ENCODE measurements around the gene HOATZ. TPM values are rescaled to one million over a fixed set of nuclear protein-coding genes. Genes with fewer than 3 reads are reported as not detected.

HOATZ gene
- total RNA-seq (not detected), total RNA-seq (0 to 0.07 (median 0) reads per million in 29 experiments)
- not detected for total RNA-seq (2013)

DNA sequence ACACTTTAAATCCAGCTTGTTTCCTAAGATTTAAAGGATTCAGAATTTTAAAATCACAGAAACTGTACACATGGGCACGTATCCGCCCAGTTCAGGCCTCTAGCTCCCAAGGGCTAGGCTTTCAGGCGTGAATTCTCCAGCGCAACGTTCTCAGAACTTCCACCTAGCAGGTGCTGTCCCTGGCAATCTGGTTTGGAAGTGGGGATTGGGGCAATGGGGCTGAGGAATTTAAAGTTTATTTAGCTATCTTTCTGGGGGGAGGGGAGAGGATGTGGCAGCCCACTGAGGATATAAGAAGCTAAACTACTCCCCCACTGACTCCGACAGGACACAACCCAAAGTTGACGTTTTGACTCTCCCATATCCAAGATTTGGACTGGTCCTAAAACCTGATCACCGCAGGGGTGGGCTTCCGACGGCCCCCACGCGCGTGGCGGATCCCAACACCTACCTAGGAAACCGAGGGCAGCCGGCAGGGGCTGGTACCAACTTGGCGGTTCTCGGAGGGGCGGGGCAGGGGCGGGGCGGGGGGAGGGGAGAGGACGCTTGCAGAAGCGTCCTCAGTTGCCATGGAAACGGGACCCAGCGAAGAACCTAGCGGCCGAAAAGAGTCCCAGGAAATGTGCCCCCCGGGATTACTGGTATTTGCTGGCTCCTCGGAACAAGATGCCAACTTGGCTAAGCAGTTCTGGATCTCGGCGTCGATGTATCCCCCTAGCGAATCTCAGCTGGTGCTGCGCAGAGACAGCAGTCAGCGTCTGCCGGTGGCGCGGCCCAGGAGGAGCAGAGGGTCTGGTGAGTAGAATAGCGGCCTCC lies at the start of gene HOATZ:
HOATZ (plus strand) TSS at position 563 of the 816 bp plus-strand sequence; CDS start at position 570, 7 bp downstream.
- Mint-ChIP-seq H3K4me1 (peaks cover 0 to 16% (median 14%) of the 10 kb centered on the region in 3 donors), H3K27ac (peak within 1 kb of the TSS in 1 of 2 donors; percentile 46), H3K9me3 (no peaks in the 10 kb centered on the region), H3K4me3 (peak within 1 kb of the TSS in 2 of 3 donors; percentile 44 to 62), H3K36me3 (peaks cover 3% of the 10 kb centered on the region), H3K27me3 (peaks cover 26 to 49% of the 10 kb centered on the region in 2 donors)
- Histone ChIP-seq H3K4me3 (ENCODE audit: control insufficient read depth in 1 of 2, extremely low read depth in 1 of 2, low read length in 1 of 2) (peak within 1 kb of the TSS in 1 of 2 donors; percentile 54), H3K9me3 (no peaks in the 10 kb centered on the region), H3K36me3 (ENCODE audit: control insufficient read depth in 2 of 2, extremely low read depth in 1 of 2, insufficient read depth in 1 of 2, low read length in 1 of 2) (no peaks in the 10 kb centered on the region), H3K4me1 (ENCODE audit: control insufficient read depth in 1 of 2, extremely low read depth in 1 of 2, insufficient read depth in 2 of 2, low read length in 2 of 2) (peaks cover 13 to 14% of the 10 kb centered on the region in 2 experiments), H3K27me3 (replicated peaks in 1 of 2; ENCODE audit: control insufficient read depth in 2 of 2, extremely low read depth in 1 of 2, insufficient read depth in 2 of 2, low read length in 1 of 2) (peaks cover 13 to 24% of the 10 kb centered on the region in 2 experiments), H3K27ac (ENCODE audit: low read length) (no peak within 1 kb of the TSS)
- WGBS (ENCODE audit: insufficient coverage): 30% methylated on average over 18 of the region's 39 CpGs
- DNase-seq: peak in 5 of 35 experiments; percentile 4 to 37 (median 14)
- CTCF ChIA-PET: interaction anchor here in 1 of 2 donors (0.5 to 1.1 kb wide), 3 partner anchors 24 to 231 kb away, joined by 3 read pairs; no protein-coding TSS in a partner anchor
- peak in 3 of 4 experiments; percentile 17 to 53 (median 29) for ATAC-seq (replicated peaks in 1 of 4)
- POLR2A ChIA-PET: no interaction called here

GRCh38 chr11:111465400-111465799 lies 49.2 kb upstream of the HOATZ start:
- no peak overlapping the region for H3K27ac Mint-ChIP-seq
- no peaks in the 10 kb centered on the region for H3K4me1 Mint-ChIP-seq
- Histone ChIP-seq H3K4me1 (ENCODE audit: control insufficient read depth in 1 of 2, extremely low read depth in 1 of 2, insufficient read depth in 2 of 2, low read length in 2 of 2) (no peaks in the 10 kb centered on the region), H3K36me3 (ENCODE audit: control insufficient read depth in 2 of 2, extremely low read depth in 1 of 2, insufficient read depth in 1 of 2, low read length in 1 of 2) (no peaks in the 10 kb centered on the region), H3K27ac (ENCODE audit: low read length) (no peak overlapping the region), H3K9me3 (no peaks in the 10 kb centered on the region), H3K27me3 (replicated peaks in 1 of 2; ENCODE audit: control insufficient read depth in 2 of 2, extremely low read depth in 1 of 2, insufficient read depth in 2 of 2, low read length in 1 of 2) (peaks cover 0 to 25% of the 10 kb centered on the region in 2 experiments), H3K4me3 (ENCODE audit: control insufficient read depth in 1 of 2, extremely low read depth in 1 of 2, low read length in 1 of 2) (no peak overlapping the region)
- peaks cover 4 to 21% of the 10 kb centered on the region in 2 donors for H3K27me3 Mint-ChIP-seq
- H3K4me3 Mint-ChIP-seq: no peak overlapping the region
- ATAC-seq (replicated peaks in 1 of 4) (no peak), DNase-seq (no peak)
- CTCF ChIA-PET: no interaction called here
- POLR2A ChIA-PET: no interaction called here
- 83% methylated on average over 1 of the region's 1 CpG for whole genome bisulfite sequencing (ENCODE audit: insufficient coverage)
- H3K9me3 Mint-ChIP-seq: no peaks in the 10 kb centered on the region
- no peaks in the 10 kb centered on the region for H3K36me3 Mint-ChIP-seq

DNA sequence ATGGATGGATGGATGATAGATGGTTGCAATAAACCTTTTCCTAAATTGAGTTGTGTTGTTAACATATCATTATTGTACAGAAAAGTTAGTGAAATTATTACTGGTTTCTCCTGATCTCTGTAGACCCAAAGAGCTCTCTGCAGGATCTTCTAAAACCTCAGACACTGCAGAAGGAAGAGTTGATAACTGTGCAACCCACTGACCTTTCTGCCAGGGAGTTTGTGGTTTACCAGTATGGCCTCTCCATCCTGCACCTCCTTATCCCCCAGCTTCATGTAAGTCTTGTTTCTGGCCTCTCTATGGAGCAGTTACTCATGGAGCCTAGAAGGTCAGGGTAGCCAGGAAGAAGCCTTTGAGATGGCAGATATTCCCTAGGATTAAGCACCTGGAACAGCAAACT lies 48.0 kb upstream of the HOATZ start:
- Histone ChIP-seq H3K4me3 (ENCODE audit: control insufficient read depth in 1 of 2, extremely low read depth in 1 of 2, low read length in 1 of 2) (no peak overlapping the region), H3K36me3 (ENCODE audit: control insufficient read depth in 2 of 2, extremely low read depth in 1 of 2, insufficient read depth in 1 of 2, low read length in 1 of 2) (no peaks in the 10 kb centered on the region), H3K9me3 (no peaks in the 10 kb centered on the region), H3K27me3 (replicated peaks in 1 of 2; ENCODE audit: control insufficient read depth in 2 of 2, extremely low read depth in 1 of 2, insufficient read depth in 2 of 2, low read length in 1 of 2) (peaks cover 0 to 22% of the 10 kb centered on the region in 2 experiments), H3K27ac (ENCODE audit: low read length) (no peak overlapping the region), H3K4me1 (ENCODE audit: control insufficient read depth in 1 of 2, extremely low read depth in 1 of 2, insufficient read depth in 2 of 2, low read length in 2 of 2) (no peaks in the 10 kb centered on the region)
- Mint-ChIP-seq H3K9me3 (no peaks in the 10 kb centered on the region), H3K36me3 (no peaks in the 10 kb centered on the region), H3K4me1 (no peaks in the 10 kb centered on the region), H3K27ac (no peak overlapping the region), H3K27me3 (peaks cover 0 to 12% of the 10 kb centered on the region in 2 donors), H3K4me3 (no peak overlapping the region)
- POLR2A ChIA-PET: no interaction called here
- CTCF ChIA-PET: no interaction called here
- ATAC-seq (replicated peaks in 1 of 4): no peak
- no peak for DNase-seq

GRCh38 chr11:111469200-111469599 lies 45.4 kb upstream of the HOATZ start:
- H3K27ac ChIP-seq (ENCODE audit: low read length): no peak overlapping the region
- Mint-ChIP-seq H3K4me1 (no peaks in the 10 kb centered on the region), H3K27me3 (peaks cover 0 to 8% of the 10 kb centered on the region in 2 donors), H3K9me3 (no peaks in the 10 kb centered on the region), H3K4me3 (no peak overlapping the region), H3K27ac (no peak overlapping the region), H3K36me3 (no peaks in the 10 kb centered on the region)
- DNase-seq: no peak
- 26% methylated on average over 4 of the region's 4 CpGs for WGBS (ENCODE audit: insufficient coverage)
- H3K36me3 ChIP-seq (ENCODE audit: control insufficient read depth in 2 of 2, extremely low read depth in 1 of 2, insufficient read depth in 1 of 2, low read length in 1 of 2): no peaks in the 10 kb centered on the region
- H3K27me3 ChIP-seq (replicated peaks in 1 of 2; ENCODE audit: control insufficient read depth in 2 of 2, extremely low read depth in 1 of 2, insufficient read depth in 2 of 2, low read length in 1 of 2): peaks cover 0 to 6% of the 10 kb centered on the region in 2 experiments
- H3K9me3 ChIP-seq: no peaks in the 10 kb centered on the region
- ChIA-PET POLR2A (interaction anchor here in 1 of 2 donors (0.9 kb wide), 1 partner anchor 108 kb away, joined by 3 read pairs; no protein-coding TSS in a partner anchor), CTCF (no interaction called here)
- no peak for ATAC-seq (replicated peaks in 1 of 4)
- no peaks in the 10 kb centered on the region for H3K4me1 ChIP-seq (ENCODE audit: control insufficient read depth in 1 of 2, extremely low read depth in 1 of 2, insufficient read depth in 2 of 2, low read length in 2 of 2)
- H3K4me3 ChIP-seq (ENCODE audit: control insufficient read depth in 1 of 2, extremely low read depth in 1 of 2, low read length in 1 of 2): no peak overlapping the region

- Histone ChIP-seq H3K27ac (ENCODE audit: low read length) (no peak overlapping the region), H3K36me3 (ENCODE audit: control insufficient read depth in 2 of 2, extremely low read depth in 1 of 2, insufficient read depth in 1 of 2, low read length in 1 of 2) (no peaks in the 10 kb centered on the region), H3K4me3 (ENCODE audit: control insufficient read depth in 1 of 2, extremely low read depth in 1 of 2, low read length in 1 of 2) (no peak overlapping the region), H3K9me3 (no peaks in the 10 kb centered on the region), H3K27me3 (replicated peaks in 1 of 2; ENCODE audit: control insufficient read depth in 2 of 2, extremely low read depth in 1 of 2, insufficient read depth in 2 of 2, low read length in 1 of 2) (peaks cover 0 to 6% of the 10 kb centered on the region in 2 experiments), H3K4me1 (ENCODE audit: control insufficient read depth in 1 of 2, extremely low read depth in 1 of 2, insufficient read depth in 2 of 2, low read length in 2 of 2) (no peaks in the 10 kb centered on the region)
- Mint-ChIP-seq H3K4me3 (no peak overlapping the region), H3K4me1 (no peaks in the 10 kb centered on the region), H3K27me3 (peaks cover 4 to 11% of the 10 kb centered on the region in 2 donors), H3K9me3 (no peaks in the 10 kb centered on the region), H3K36me3 (no peaks in the 10 kb centered on the region), H3K27ac (no peak overlapping the region)
- no peak for DNase-seq
- CTCF ChIA-PET: no interaction called here
- POLR2A ChIA-PET: no interaction called here
- no CpG with 5 or more reads among the region's 1 CpG for WGBS (ENCODE audit: insufficient coverage)
- no peak for ATAC-seq (replicated peaks in 1 of 4)
Measured at GRCh38 chr11:111472228-111472627, 42.4 kb upstream of the HOATZ start.

- no peaks in the 10 kb centered on the region for H3K4me1 Mint-ChIP-seq
- ChIA-PET CTCF (no interaction called here), POLR2A (no interaction called here)
- ATAC-seq (replicated peaks in 1 of 4): no peak
- H3K4me3 Mint-ChIP-seq: no peak overlapping the region
- no peak overlapping the region for H3K27ac ChIP-seq (ENCODE audit: low read length)
- no peak overlapping the region for H3K27ac Mint-ChIP-seq
- H3K4me1 ChIP-seq (ENCODE audit: control insufficient read depth in 1 of 2, extremely low read depth in 1 of 2, insufficient read depth in 2 of 2, low read length in 2 of 2): no peaks in the 10 kb centered on the region
- peaks cover 0 to 2% of the 10 kb centered on the region in 2 experiments for H3K27me3 ChIP-seq (replicated peaks in 1 of 2; ENCODE audit: control insufficient read depth in 2 of 2, extremely low read depth in 1 of 2, insufficient read depth in 2 of 2, low read length in 1 of 2)
- DNase-seq: no peak
- H3K27me3 Mint-ChIP-seq: peaks cover 12 to 19% of the 10 kb centered on the region in 2 donors
- no peaks in the 10 kb centered on the region for H3K36me3 ChIP-seq (ENCODE audit: control insufficient read depth in 2 of 2, extremely low read depth in 1 of 2, insufficient read depth in 1 of 2, low read length in 1 of 2)
- H3K9me3 Mint-ChIP-seq: no peaks in the 10 kb centered on the region
- no peaks in the 10 kb centered on the region for H3K9me3 ChIP-seq
- H3K4me3 ChIP-seq (ENCODE audit: control insufficient read depth in 1 of 2, extremely low read depth in 1 of 2, low read length in 1 of 2): no peak overlapping the region
- no peaks in the 10 kb centered on the region for H3K36me3 Mint-ChIP-seq
Measured at GRCh38 chr11:111474432-111474831, 40.1 kb upstream of the HOATZ start.

Data from T-cell (primary cell).